Brain microvascular endothelial cell (primary cell): ENCODE measurements around the gene CACNA2D2.

Experiments used
- DNase-seq: peaks from one replicate; pipeline ENCODE4 v3.0.0-alpha.2; 2020
- H3K27ac ChIP-seq: fragments of 250-450 bp; sonication (Bioruptor Pico); 2 replicates; pipeline ENCODE4 v1.5.1; 2020; ENCODE audit warnings: mild to moderate bottlenecking, moderate library complexity
- H3K27me3 ChIP-seq: fragments of 250-450 bp; sonication (Bioruptor Pico); replicated peaks from 2 replicates; pipeline ENCODE4 v1.5.1; 2020; ENCODE audit warnings: mild to moderate bottlenecking
- H3K36me3 ChIP-seq: fragments of 250-450 bp; sonication (Bioruptor Pico); replicated peaks from 2 replicates; pipeline ENCODE4 v1.5.1; 2020; ENCODE audit warnings: mild to moderate bottlenecking
- H3K4me3 ChIP-seq: 2 replicates; pipeline ENCODE4 v1.5.1; 2011; ENCODE audit warnings: low read depth, mild to moderate bottlenecking, control low read depth, low read length, moderate library complexity
- CTCF ChIP-seq: IDR thresholded peaks from 2 replicates; pipeline ENCODE4 v1.5.1; 2011; ENCODE audit warnings: low read depth, mild to moderate bottlenecking, moderate library complexity, low read length, control low read depth, inconsistent platforms; ENCODE audit errors: missing control alignments
- in situ Hi-C: cut with HindIII; loops from 2 replicates; pipeline ENCODE4 v1.10.0; 2017; ENCODE audit warnings: low sequenced_read_pairs, low pct_ligation_motif_present

Gene CACNA2D2

GRCh38 chr3:50369012-50369670 lies 134.3 kb downstream of the CACNA2D2 start:
- DNase-seq = no peak
- Histone ChIP-seq H3K27ac (no peak overlapping the region), H3K4me3 (no peak overlapping the region), H3K36me3 (no peaks in the 10 kb centered on the region), H3K27me3 (no peaks in the 10 kb centered on the region)
- TF ChIP-seq CTCF = no peak
- in situ Hi-C loops = no loop called here

DNA sequence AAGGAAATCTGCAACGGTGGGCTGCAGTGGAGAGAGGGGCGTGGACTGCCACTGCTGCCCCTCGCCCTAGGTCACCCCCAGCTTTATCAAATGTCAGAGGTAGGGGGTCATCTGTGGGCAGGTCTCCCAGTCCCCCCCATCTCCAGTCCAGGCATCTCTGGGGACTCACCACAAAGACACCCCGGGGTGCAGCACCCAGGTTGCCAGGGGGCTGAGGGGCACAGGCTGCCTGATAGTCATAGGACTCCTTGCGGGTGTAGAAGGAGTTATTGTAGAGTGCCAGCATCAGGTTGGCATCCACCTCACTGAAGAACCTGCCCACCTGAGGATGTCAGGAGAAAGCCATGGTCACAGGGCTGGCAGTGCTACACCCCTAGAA lies 137.6 kb downstream of the CACNA2D2 start:
- no peak overlapping the region for H3K27ac ChIP-seq
- TF ChIP-seq CTCF = no peak
- no peak overlapping the region for H3K4me3 ChIP-seq
- in situ Hi-C loops = no loop called here
- H3K36me3 ChIP-seq = no peaks in the 10 kb centered on the region
- DNase-seq = no peak
- no peaks in the 10 kb centered on the region for H3K27me3 ChIP-seq

GRCh38 chr3:50365080-50365841 lies 138.2 kb downstream of the CACNA2D2 start:
- Histone ChIP-seq H3K4me3 (peak overlapping the region; percentile 54), H3K27ac (no peak overlapping the region), H3K36me3 (no peaks in the 10 kb centered on the region), H3K27me3 (no peaks in the 10 kb centered on the region)
- DNase-seq = peak; percentile 39
- no peak for TF ChIP-seq CTCF
- in situ Hi-C loops = no loop called here

DNA sequence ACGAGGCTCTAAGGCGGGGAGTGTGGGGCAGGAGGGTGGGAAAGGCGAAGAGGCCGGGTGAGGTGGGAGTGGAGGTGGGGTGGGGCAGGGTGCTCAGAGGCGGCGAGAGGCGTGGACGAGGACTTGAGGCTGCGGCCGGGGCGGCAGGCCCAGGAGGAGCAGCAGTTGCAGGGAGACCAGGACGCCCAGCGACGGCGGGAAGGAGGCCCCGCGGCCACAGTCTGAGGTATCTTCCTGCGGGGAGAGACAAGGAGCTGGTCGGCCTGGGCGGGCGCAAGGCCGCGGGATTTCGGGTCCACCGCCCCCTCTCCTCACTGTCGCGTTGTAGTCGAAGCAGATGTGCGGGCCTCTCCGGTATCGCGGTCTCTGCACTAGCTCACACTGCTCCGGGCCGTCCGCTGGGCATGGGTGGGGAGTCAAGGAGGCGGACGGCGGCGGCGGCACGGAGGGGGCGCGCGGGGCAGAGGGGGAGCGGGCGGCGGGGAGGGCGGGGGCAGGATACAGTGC lies 138.8 kb downstream of the CACNA2D2 start:
- no peak for DNase-seq
- in situ Hi-C loops = no loop called here
- Histone ChIP-seq H3K4me3 (peak overlapping the region; percentile 54), H3K36me3 (no peaks in the 10 kb centered on the region), H3K27ac (no peak overlapping the region), H3K27me3 (no peaks in the 10 kb centered on the region)
- no peak for TF ChIP-seq CTCF

GRCh38 chr3:50359760-50360110 lies 143.7 kb downstream of the CACNA2D2 start:
- TF ChIP-seq CTCF = no peak
- no peak for DNase-seq
- Histone ChIP-seq H3K4me3 (peak overlapping the region; percentile 50), H3K36me3 (peaks cover 7% of the 10 kb centered on the region), H3K27me3 (no peaks in the 10 kb centered on the region), H3K27ac (no peak overlapping the region)
- in situ Hi-C loops = no loop called here
